HL-60 (cell line): ENCODE data around the gene SHISA4.

ENCODE experiments used
- DNase-seq, 2 experiments: peaks; one replicate each; pipeline ENCODE4 v3.0.0-alpha.2; 2010 to 2020; ENCODE audit warnings: low read depth in 1 of 2, low spot score in 1 of 2
- H3K27ac ChIP-seq: fragments of 250-450 bp; sonication (Bioruptor Pico); replicated peaks from 2 replicates; pipeline ENCODE4 v1.5.1; 2020; ENCODE audit warnings: mild to moderate bottlenecking, moderate library complexity
- H3K27me3 ChIP-seq: fragments of 250-450 bp; sonication (Bioruptor Pico); 2 replicates; pipeline ENCODE4 v1.5.1; 2021; ENCODE audit warnings: mild to moderate bottlenecking, moderate library complexity; ENCODE audit not compliant: insufficient read depth, poor library complexity, severe bottlenecking
- H3K4me3 ChIP-seq: replicated peaks from 2 replicates; pipeline ENCODE4 v1.5.1; 2011; ENCODE audit warnings: mild to moderate bottlenecking, control low read depth, low read length; ENCODE audit not compliant: insufficient read depth
- GABPA ChIP-seq: IDR thresholded peaks from 2 replicates; pipeline ENCODE4 v1.6.1; 2012; ENCODE audit warnings: low read depth
- POLR2AphosphoS5 ChIP-seq: IDR thresholded peaks from 2 replicates; pipeline ENCODE4 v1.6.1; 2012; ENCODE audit warnings: low read depth
- SPI1 ChIP-seq: IDR thresholded peaks from 2 replicates; pipeline ENCODE4 v1.6.1; 2012; ENCODE audit warnings: low read depth, mild to moderate bottlenecking, borderline replicate concordance
- TF ChIP-seq, protein P1 (sequence below): IDR thresholded peaks from one replicate; pipeline ENCODE4 v1.5.1; 2011; ENCODE audit warnings: low read length, control low read depth, inconsistent platforms; ENCODE audit not compliant: insufficient read depth
- TF ChIP-seq, protein P2 (sequence below): IDR thresholded peaks from 2 replicates; pipeline ENCODE4 v1.6.1; 2012; ENCODE audit warnings: low read depth; ENCODE audit not compliant: insufficient replicate concordance

SHISA4 gene

GRCh38 chr1:201848230-201848629, 40.5 kb upstream of the SHISA4 start:
- Histone ChIP-seq H3K27ac (no peak overlapping the region), H3K4me3 (no peak overlapping the region), H3K27me3 (no peaks in the 10 kb centered on the region)
- no peak for DNase-seq
- TF ChIP-seq, protein P1, sequence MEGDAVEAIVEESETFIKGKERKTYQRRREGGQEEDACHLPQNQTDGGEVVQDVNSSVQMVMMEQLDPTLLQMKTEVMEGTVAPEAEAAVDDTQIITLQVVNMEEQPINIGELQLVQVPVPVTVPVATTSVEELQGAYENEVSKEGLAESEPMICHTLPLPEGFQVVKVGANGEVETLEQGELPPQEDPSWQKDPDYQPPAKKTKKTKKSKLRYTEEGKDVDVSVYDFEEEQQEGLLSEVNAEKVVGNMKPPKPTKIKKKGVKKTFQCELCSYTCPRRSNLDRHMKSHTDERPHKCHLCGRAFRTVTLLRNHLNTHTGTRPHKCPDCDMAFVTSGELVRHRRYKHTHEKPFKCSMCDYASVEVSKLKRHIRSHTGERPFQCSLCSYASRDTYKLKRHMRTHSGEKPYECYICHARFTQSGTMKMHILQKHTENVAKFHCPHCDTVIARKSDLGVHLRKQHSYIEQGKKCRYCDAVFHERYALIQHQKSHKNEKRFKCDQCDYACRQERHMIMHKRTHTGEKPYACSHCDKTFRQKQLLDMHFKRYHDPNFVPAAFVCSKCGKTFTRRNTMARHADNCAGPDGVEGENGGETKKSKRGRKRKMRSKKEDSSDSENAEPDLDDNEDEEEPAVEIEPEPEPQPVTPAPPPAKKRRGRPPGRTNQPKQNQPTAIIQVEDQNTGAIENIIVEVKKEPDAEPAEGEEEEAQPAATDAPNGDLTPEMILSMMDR, result no peak
- no peak for TF ChIP-seq POLR2AphosphoS5
- TF ChIP-seq, protein P2, sequence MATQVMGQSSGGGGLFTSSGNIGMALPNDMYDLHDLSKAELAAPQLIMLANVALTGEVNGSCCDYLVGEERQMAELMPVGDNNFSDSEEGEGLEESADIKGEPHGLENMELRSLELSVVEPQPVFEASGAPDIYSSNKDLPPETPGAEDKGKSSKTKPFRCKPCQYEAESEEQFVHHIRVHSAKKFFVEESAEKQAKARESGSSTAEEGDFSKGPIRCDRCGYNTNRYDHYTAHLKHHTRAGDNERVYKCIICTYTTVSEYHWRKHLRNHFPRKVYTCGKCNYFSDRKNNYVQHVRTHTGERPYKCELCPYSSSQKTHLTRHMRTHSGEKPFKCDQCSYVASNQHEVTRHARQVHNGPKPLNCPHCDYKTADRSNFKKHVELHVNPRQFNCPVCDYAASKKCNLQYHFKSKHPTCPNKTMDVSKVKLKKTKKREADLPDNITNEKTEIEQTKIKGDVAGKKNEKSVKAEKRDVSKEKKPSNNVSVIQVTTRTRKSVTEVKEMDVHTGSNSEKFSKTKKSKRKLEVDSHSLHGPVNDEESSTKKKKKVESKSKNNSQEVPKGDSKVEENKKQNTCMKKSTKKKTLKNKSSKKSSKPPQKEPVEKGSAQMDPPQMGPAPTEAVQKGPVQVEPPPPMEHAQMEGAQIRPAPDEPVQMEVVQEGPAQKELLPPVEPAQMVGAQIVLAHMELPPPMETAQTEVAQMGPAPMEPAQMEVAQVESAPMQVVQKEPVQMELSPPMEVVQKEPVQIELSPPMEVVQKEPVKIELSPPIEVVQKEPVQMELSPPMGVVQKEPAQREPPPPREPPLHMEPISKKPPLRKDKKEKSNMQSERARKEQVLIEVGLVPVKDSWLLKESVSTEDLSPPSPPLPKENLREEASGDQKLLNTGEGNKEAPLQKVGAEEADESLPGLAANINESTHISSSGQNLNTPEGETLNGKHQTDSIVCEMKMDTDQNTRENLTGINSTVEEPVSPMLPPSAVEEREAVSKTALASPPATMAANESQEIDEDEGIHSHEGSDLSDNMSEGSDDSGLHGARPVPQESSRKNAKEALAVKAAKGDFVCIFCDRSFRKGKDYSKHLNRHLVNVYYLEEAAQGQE, result no peak

DNA sequence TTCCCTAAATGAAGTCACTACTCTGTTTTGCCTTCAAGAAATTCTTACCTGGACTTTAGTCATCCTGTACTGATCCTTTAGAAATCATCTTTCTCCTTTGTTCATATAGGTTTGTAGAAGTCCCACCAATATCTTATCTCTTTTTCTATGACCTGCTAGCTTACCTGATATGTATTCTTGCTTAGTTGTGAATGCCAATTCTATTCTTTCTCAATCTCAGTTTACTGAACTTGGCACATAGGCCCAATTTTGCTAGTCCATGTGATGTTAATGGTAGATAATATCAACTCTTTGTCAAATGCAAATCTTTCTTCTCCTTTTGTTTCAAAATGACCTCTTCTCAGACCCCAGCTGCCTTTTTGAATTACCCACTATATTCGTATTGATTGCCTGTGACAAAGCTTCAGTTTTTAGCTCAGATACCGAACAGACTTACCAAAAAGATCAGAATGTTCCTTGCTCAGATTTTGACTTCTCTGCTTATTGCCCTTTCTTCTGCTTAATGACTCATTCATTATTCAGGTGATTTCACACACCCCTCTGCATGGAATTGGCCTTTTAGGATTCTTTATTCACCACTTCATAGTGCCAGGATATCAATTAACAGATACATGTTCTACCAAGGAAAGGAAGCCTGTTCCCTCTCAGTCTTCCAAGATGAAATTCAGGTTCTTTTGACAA, 39.2 kb upstream of the SHISA4 start:
- DNase-seq, result no peak

GRCh38 chr1:201850053-201850397, 38.7 kb upstream of the SHISA4 start:
- no peak overlapping the region for H3K4me3 ChIP-seq

More for the DNA sequence above, 39.2 kb upstream of the SHISA4 start:
- TF ChIP-seq, protein P1, result no peak
- TF ChIP-seq, protein P2, result no peak
- TF ChIP-seq GABPA, result no peak
- no peak for TF ChIP-seq POLR2AphosphoS5
- no peak for TF ChIP-seq SPI1
- Histone ChIP-seq H3K27ac (no peak overlapping the region), H3K4me3 (no peak overlapping the region), H3K27me3 (no peaks in the 10 kb centered on the region)

More at GRCh38 chr1:201850053-201850397, 38.7 kb upstream of the SHISA4 start:
- Histone ChIP-seq H3K27ac (no peak overlapping the region), H3K27me3 (no peaks in the 10 kb centered on the region)
- TF ChIP-seq, protein P1, result no peak
- TF ChIP-seq, protein P2, result no peak
- TF ChIP-seq POLR2AphosphoS5, result no peak
- TF ChIP-seq SPI1, result no peak
- TF ChIP-seq GABPA, result no peak
- DNase-seq, result no peak
